GM12878 (cell line): ENCODE measurements around the gene ABCA4. TPM values are rescaled to one million over a fixed set of nuclear protein-coding genes. Genes with fewer than 3 reads are reported as not detected.

Experiments used
- RFX5 ChIP-seq: IDR thresholded peaks from 2 replicates; pipeline ENCODE4 v1.6.1; 2011; ENCODE audit warnings: low read depth, low read length, improper control_type of control experiment
- ZBTB4 ChIP-seq: fragments of 450-650 bp; formaldehyde crosslinking; IDR thresholded peaks from 2 replicates; pipeline ENCODE4 v1.4.0; 2022; ENCODE audit warnings: mild to moderate bottlenecking, moderate library complexity
- ZNF687 ChIP-seq: fragments of 450-650 bp; IDR thresholded peaks from 2 replicates; pipeline ENCODE4 v1.6.1; 2017; ENCODE audit warnings: mild to moderate bottlenecking, moderate library complexity
- polyA plus RNA-seq, 11 experiments: library from polyadenylated mRNA; depleted of rRNA in 4 of 11; unstranded in 6 of 11; stranded (reverse) in 5 of 11; fragments of >200 nt; fragmentation: Nextera tagmentation in 4 of 11; fragmentation: Illumina TruSeq in 1 of 11; extraction: Ambion mirVana in 4 of 11; extraction: Trizol in 1 of 11; gene quantifications; 1 replicate in 1 of 11; 2 replicates in 10 of 11; pipeline versions ENCODE4 v1.2.1 to v1.2.3, GENCODE V29; 2011 to 2016; ENCODE audit warnings: inconsistent platforms in 2 of 11, missing spikeins in 2 of 11, low read depth in 1 of 11
- total RNA-seq, 4 experiments: library from RNA; depleted of rRNA in 3 of 4; stranded (reverse); fragments of >200 nt in 3 of 4; fragmentation: Illumina TruSeq in 1 of 4; extraction: Trizol in 1 of 4; gene quantifications; 2 replicates each; pipeline versions ENCODE4 v1.2.1 to v1.2.3, GENCODE V29; 2013 to 2021

ABCA4 gene
- total and polyA plus RNA-seq, 10 of the 15 experiments (the other 5 are each of a cell fraction or from before 2014, with no cell fraction given) = 0.03 to 0.28 (median 0.11) TPM; not detected in 3

GRCh38 chr1:94012708-94013366 is 108.1 kb downstream of the ABCA4 start (continued):
- TF ChIP-seq ZBTB4 (CRISPR knock-in tag) (no peak), RFX5 (no peak), ZNF687 (no peak)
